GM12878 (cell line): ENCODE data around the gene BRINP3.

Experiments used
- BCL11A ChIP-seq: IDR thresholded peaks from 2 replicates; pipeline ENCODE4 v1.6.1; 2011; ENCODE audit warnings: low read depth, low read length
- BCL3 ChIP-seq: IDR thresholded peaks from 2 replicates; pipeline ENCODE4 v1.6.1; 2011; ENCODE audit warnings: borderline replicate concordance, low read depth, mild to moderate bottlenecking, moderate library complexity, low read length; ENCODE audit not compliant: insufficient read depth, poor library complexity, severe bottlenecking
- EP300 ChIP-seq, 2 experiments: fragments of 150-350 bp in 1 of 2; IDR thresholded peaks; 2 replicates each; pipeline ENCODE4 v1.6.1; 2011 to 2012; ENCODE audit warnings: low read depth in 2 of 2, low read length in 2 of 2, borderline replicate concordance in 1 of 2, improper control_type of control experiment in 1 of 2, inconsistent platforms in 1 of 2; ENCODE audit not compliant: control insufficient read depth in 1 of 2
- EZH2 ChIP-seq: IDR thresholded peaks from 2 replicates; pipeline ENCODE4 v1.6.1; 2012; ENCODE audit warnings: low read depth, mild to moderate bottlenecking, control low read depth, inconsistent platforms, low read length, borderline replicate concordance; ENCODE audit not compliant: control insufficient read depth
- NFIC ChIP-seq: IDR thresholded peaks from 2 replicates; pipeline ENCODE4 v1.6.1; 2012; ENCODE audit warnings: low read depth, mild to moderate bottlenecking, inconsistent platforms, low read length, moderate library complexity
- NR2C2 ChIP-seq: IDR thresholded peaks from 2 replicates; pipeline ENCODE4 v1.6.1; 2011; ENCODE audit warnings: borderline replicate concordance, low read depth; ENCODE audit not compliant: control insufficient read depth, insufficient read length
- POLR2A ChIP-seq: IDR thresholded peaks from 2 replicates; pipeline ENCODE4 v1.6.1; 2011; ENCODE audit warnings: low read depth, mild to moderate bottlenecking, low read length
- SIN3A ChIP-seq: IDR thresholded peaks from 2 replicates; pipeline ENCODE4 v1.6.1; 2012; ENCODE audit warnings: low read depth, low read length, improper control_type of control experiment
- SREBF1 ChIP-seq: IDR thresholded peaks from 2 replicates; pipeline ENCODE4 v1.6.1; 2012; ENCODE audit warnings: mild to moderate bottlenecking, low read length
- TARDBP ChIP-seq: IDR thresholded peaks from 2 replicates; pipeline ENCODE4 v1.6.1; 2016; ENCODE audit warnings: borderline replicate concordance
- TBL1XR1 ChIP-seq: IDR thresholded peaks from 2 replicates; pipeline ENCODE4 v1.6.1; 2012; ENCODE audit warnings: low read depth, low read length, improper control_type of control experiment
- YBX1 ChIP-seq: fragments of 450-650 bp; IDR thresholded peaks from 2 replicates; pipeline ENCODE4 v1.6.1; 2016; ENCODE audit warnings: antibody characterized with exemption
- ZNF217 ChIP-seq: fragments of 450-650 bp; IDR thresholded peaks from 2 replicates; pipeline ENCODE4 v1.6.1; 2017; ENCODE audit warnings: antibody characterized with exemption, mild to moderate bottlenecking
- TF ChIP-seq, protein P1 (sequence below), 3 experiments: IDR thresholded peaks in 2 of 3; conservative IDR thresholded peaks in 1 of 3; 2 replicates each; pipeline ENCODE4 v1.5.1; 2011; ENCODE audit warnings: low read depth in 3 of 3, low read length in 3 of 3, mild to moderate bottlenecking in 3 of 3, control low read depth in 2 of 3, moderate library complexity in 2 of 3, inconsistent platforms in 1 of 3, mixed read lengths in 1 of 3; ENCODE audit not compliant: control insufficient read depth in 2 of 3, insufficient read depth in 1 of 3; ENCODE audit errors: extremely low read depth in 1 of 3

- TF ChIP-seq POLR2A (no peak), SIN3A (no peak), BCL3 (no peak), EP300 (IDR thresholded peaks at IDR 0.05; ENCODE audit: borderline replicate concordance in 1 of 2, control insufficient read depth in 1 of 2, low read depth in 2 of 2, low read length in 2 of 2) (no peak), NFIC (no peak), SREBF1 (no peak), EZH2 (no peak), BCL11A (no peak), ZNF217 (no peak), YBX1 (no peak), NR2C2 (no peak), TBL1XR1 (no peak), TARDBP (no peak)
- TF ChIP-seq, protein P1, sequence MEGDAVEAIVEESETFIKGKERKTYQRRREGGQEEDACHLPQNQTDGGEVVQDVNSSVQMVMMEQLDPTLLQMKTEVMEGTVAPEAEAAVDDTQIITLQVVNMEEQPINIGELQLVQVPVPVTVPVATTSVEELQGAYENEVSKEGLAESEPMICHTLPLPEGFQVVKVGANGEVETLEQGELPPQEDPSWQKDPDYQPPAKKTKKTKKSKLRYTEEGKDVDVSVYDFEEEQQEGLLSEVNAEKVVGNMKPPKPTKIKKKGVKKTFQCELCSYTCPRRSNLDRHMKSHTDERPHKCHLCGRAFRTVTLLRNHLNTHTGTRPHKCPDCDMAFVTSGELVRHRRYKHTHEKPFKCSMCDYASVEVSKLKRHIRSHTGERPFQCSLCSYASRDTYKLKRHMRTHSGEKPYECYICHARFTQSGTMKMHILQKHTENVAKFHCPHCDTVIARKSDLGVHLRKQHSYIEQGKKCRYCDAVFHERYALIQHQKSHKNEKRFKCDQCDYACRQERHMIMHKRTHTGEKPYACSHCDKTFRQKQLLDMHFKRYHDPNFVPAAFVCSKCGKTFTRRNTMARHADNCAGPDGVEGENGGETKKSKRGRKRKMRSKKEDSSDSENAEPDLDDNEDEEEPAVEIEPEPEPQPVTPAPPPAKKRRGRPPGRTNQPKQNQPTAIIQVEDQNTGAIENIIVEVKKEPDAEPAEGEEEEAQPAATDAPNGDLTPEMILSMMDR (IDR thresholded peaks at IDR 0.05 in 2 of 3, conservative IDR thresholded peaks at IDR 0.05 in 1 of 3; ENCODE audit: control insufficient read depth in 2 of 3, extremely low read depth in 1 of 3, insufficient read depth in 1 of 3, low read depth in 3 of 3, low read length in 3 of 3) = no peak
Observed at GRCh38 chr1:190258003-190258402, 219.7 kb downstream of the BRINP3 start.
